ENCODE results near the gene RAB11FIP5.

DNA sequence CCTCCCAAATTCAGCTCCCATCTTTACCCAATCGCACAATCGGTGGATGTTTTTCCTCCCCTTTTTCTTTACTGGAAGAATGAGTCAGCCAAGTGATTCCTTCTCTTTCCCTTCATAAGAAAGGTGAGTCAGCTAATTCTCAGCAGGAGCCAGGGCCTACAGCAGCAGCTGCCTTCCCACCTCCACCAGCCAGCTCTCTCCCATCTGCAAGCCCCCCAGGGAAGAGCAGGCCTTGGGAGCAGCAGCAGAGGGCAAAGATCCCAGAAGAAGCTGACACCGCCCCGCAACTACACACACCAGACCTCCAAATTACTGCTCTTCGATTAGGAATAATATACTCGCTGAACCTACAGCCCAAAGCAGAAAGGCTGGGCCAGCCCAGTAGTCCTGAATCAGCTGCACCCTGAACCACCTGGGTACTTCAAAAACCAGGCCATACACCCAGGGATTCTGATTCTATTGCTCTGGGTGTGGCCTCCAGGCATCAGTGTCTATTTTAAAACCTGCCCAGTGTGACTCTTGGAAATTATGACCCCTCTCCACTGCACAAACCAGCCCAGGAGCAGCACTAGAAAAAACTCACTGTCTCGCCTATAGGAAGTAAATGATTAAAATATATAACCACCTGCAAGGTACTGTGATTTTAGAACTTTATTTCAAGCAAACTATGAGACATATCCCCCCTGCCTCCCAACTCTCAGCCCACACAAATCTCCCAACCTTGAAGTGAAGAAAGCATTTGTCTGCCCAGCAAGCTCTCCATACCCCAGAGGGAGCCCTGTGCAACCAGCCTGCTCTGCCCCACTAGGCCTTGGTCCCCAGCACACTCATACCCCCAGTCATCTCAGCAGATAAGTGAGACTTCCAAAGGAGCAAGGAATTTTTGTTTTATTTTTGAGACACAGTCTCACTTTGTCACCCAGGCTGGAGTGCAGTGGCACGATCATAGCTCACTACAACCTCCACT, 48.6 kb downstream of the RAB11FIP5 start:
- no peak for TF ChIP-seq CTCF (IDR thresholded peaks at IDR 0.05)
- no peak for TF ChIP-seq POLR2A (IDR thresholded peaks at IDR 0.05)

Measured in thyroid gland (tissue), 4 donors.